Dedifferentiated amniotic fluid mesenchymal stem cell (primary cell): ENCODE results near the gene P2RX1.
A peak's percentile ranks its signal among the peaks of the same experiment; 100 is the strongest.

ENCODE experiments used
- DNase-seq: peaks from one replicate; pipeline ENCODE4 v3.0.0-alpha.2; 2016; ENCODE audit errors: extremely low spot score

Gene P2RX1

GRCh38 chr17:3924512-3925350 is 8.5 kb upstream of the P2RX1 start:
- DNase-seq: no peak

- DNase-seq: no peak
Observed at GRCh38 chr17:3923466-3924190, 7.4 kb upstream of the P2RX1 start.

- DNase-seq: no peak
Observed at GRCh38 chr17:3922765-3923164, 6.5 kb upstream of the P2RX1 start.

GRCh38 chr17:3921502-3922319 is 5.4 kb upstream of the P2RX1 start:
- no peak for DNase-seq

GRCh38 chr17:3921006-3921405 is 4.7 kb upstream of the P2RX1 start:
- DNase-seq: no peak

- DNase-seq: no peak
Observed at GRCh38 chr17:3919123-3919624, 2.9 kb upstream of the P2RX1 start.

- DNase-seq: no peak
Observed at GRCh38 chr17:3918372-3919122, 2.3 kb upstream of the P2RX1 start.

GRCh38 chr17:3917391-3917931 is 1.2 kb upstream of the P2RX1 start:
- DNase-seq: no peak

GRCh38 chr17:3916825-3917224 is 560 bp upstream of the P2RX1 start:
- no peak for DNase-seq

GRCh38 chr17:3915581-3915994 is 677 bp downstream of the P2RX1 start:
- DNase-seq: no peak

- DNase-seq: no peak
Observed at GRCh38 chr17:3914312-3914670, 2.0 kb downstream of the P2RX1 start.

GRCh38 chr17:3913531-3914311 is 2.5 kb downstream of the P2RX1 start:
- DNase-seq: peak; percentile 42

- no peak for DNase-seq
Observed at GRCh38 chr17:3912827-3913226, 3.4 kb downstream of the P2RX1 start.

GRCh38 chr17:3911271-3912053 is 4.8 kb downstream of the P2RX1 start:
- no peak for DNase-seq

GRCh38 chr17:3910420-3911270 is 5.6 kb downstream of the P2RX1 start:
- DNase-seq: no peak

- no peak for DNase-seq
Observed at GRCh38 chr17:3909257-3909656, 7.0 kb downstream of the P2RX1 start.

- no peak for DNase-seq
Observed at GRCh38 chr17:3907483-3908216, 8.6 kb downstream of the P2RX1 start.

GRCh38 chr17:3906881-3907280 is 9.4 kb downstream of the P2RX1 start:
- DNase-seq: no peak
